ENCODE results near the gene NAP1L1.

- TF ChIP-seq MYC (IDR thresholded peaks at IDR 0.05; ENCODE audit: low read depth, low read length) (no peak), CTCF (IDR thresholded peaks at IDR 0.05; ENCODE audit: low read depth, low read length) (no peak), POLR2A (IDR thresholded peaks at IDR 0.05; ENCODE audit: extremely low read depth, insufficient read length) (no peak)
These were observed 78.2 kb downstream of the NAP1L1 start for GRCh38 chr12:76006028-76006925.
